Activated CD4-positive, CD25-positive, alpha-beta regulatory T cell treated with anti-CD3 and anti-CD28 coated beads, Interleukin-2, amount 50 U/mL, for 72 hours (primary cell): ENCODE results near the gene CLCN2.

Experiments used
- DNase-seq: peaks from one replicate; pipeline ENCODE4 v3.0.0; 2021

CLCN2 gene

DNA sequence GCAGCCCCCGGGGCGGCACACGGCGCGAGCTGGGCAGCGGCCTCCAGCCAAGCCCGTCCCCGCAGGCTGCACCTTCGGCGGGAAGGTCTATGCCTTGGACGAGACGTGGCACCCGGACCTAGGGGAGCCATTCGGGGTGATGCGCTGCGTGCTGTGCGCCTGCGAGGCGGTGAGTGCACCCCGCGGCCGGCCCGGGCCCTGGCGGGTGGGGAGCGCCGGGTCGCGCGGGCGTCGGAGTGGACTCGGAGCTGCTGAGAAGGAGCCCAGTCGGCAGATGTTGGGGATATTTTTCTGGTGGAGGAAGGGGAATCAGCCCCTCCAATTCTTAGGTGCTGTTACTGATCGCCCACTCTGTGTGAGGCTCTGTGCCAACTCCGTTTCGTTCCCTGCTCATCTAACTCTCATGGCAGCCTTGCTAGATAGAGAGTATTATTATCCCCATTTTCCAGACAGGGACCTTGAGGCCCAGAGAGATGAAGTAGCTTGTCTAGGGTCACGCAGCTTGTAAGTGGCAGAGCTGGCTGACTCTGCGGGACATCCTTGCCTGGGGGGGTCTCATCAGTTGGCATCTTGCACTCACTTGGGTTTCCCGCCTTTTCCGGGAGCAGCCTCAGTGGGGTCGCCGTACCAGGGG, 19.3 kb upstream of the CLCN2 start:
- no peak for DNase-seq

- no peak for DNase-seq
Observed at GRCh38 chr3:184380185-184380626, 18.8 kb upstream of the CLCN2 start.

DNA sequence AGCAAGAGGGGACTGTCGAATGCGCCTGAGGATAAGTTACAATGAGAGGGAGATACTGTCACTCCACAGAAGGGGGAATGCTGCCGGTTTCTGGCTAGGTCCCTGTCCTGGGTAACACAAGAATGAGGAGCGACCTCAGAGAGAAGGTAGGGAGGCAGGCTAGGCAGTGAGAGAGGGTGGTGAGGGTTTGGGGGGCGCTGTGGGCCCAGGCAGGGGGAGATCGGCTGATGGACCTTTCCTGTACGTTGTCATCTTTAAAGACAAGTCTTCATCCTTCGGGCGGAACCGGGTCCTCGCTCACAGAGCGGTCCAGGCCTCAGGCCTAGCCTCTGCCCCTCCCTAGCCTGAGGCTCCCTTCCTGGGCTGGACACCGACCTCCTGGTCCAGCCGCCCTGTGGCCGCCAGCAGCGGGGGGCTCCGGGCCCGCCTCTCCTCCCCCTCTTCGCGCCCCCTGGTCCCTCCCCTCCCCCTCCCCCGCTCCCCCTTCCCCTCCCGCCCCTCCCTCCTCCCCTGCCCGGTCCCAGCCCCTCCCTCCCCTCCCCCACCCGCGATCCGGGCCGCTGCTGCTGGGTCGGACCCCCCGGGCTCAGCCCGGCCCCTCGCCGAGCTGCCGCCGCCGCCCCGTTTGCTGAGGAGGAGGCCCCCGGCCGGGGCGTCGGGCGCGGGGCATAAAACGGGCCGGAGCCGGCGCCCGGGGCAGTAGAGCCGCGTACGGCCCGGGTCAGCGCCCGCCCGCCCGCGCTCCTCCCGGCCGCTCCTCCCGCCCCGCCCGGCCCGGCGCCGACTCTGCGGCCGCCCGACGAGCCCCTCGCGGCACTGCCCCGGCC, 18.2 kb upstream of the CLCN2 start, which contains the start of gene CHRD:
CHRD (plus strand) TSS at position 697 of the 827 bp plus-strand sequence. CDS start 265 bp downstream, outside the sequence.
- DNase-seq, result no peak

DNA sequence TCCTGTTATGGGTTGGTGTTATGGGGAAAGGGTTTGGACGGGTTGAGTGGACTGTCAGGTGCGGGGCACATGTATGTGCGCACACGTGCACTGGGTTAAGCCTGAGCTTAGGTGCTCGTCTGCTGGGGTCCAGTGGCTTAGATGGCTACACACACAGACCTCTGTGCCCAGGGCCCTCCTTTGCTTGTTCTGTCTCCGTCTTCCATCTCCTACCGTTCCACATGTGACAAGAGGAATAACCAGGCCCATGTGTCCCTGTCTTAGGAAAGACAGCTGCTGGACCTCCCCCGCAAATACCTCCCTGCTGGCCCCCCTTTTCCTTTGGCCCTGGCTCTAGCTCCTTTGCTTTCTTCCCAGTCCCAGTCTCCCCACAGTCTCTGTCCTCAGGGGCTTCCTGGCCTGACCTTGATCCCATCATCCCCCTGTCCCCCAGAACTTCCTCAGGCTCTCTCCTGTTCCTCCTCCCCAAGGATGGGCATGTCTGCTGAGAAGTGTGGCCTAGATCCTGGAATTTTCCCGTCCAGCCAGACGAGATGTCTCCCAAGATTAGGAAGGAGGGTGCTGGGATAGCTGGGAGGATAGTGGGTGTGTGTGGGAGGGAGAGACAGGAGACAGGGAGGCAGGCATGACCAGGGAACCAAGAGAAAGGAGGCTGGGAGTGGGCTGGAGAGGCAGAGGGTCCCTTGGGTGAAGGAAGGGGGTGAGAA, 17.4 kb upstream of the CLCN2 start:
- no peak for DNase-seq

- no peak for DNase-seq
Observed at GRCh38 chr3:184377882-184378445, 16.6 kb upstream of the CLCN2 start, which contains the start of gene THPO. Gene THPO, minus strand, starts transcription at chr3:184378207. Its CDS starts 1,948 bp downstream, at chr3:184376259.

- DNase-seq, result no peak
Observed at GRCh38 chr3:184377374-184377773, 16.0 kb upstream of the CLCN2 start.

DNA sequence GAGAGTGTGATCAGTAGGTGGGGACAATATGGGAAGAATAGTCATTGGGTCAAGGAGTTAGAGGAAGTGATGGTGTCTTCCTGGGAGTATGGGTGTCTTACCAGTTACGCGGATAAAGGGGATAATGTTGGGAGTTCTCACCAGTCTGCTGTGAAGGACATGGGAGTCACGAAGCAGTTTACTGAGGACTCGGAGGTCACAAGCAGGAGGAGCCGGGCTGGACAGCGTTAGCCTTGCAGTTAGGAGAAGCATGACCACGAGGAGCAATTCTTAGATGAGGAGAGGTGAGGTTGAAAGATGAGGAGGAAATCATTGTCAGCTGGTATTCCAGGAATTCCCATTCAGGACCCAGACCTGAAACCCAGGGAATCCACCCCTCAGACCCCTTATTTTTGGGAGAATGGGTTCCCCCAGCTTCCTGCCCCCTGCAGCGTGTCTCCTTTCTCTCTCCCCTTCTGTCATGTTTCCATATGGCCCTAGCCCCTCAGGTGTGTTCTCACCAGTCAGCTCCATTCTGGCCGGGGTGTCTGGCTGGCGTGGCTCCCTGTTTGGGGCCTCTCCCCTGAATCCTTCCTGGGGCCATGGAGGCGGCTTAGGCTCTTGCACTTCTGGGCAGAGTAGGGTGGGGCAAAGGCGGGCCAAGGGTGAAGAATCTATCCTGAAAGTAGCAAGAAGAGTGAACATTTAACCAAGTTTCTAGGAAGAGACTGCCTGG, 14.5 kb upstream of the CLCN2 start:
- DNase-seq, result no peak

- DNase-seq, result no peak
Observed at GRCh38 chr3:184373422-184373821, 12.0 kb upstream of the CLCN2 start.

GRCh38 chr3:184372911-184373310, 11.5 kb upstream of the CLCN2 start:
- DNase-seq, result no peak

- no peak for DNase-seq
Observed at GRCh38 chr3:184372296-184372821, 11.0 kb upstream of the CLCN2 start.

DNA sequence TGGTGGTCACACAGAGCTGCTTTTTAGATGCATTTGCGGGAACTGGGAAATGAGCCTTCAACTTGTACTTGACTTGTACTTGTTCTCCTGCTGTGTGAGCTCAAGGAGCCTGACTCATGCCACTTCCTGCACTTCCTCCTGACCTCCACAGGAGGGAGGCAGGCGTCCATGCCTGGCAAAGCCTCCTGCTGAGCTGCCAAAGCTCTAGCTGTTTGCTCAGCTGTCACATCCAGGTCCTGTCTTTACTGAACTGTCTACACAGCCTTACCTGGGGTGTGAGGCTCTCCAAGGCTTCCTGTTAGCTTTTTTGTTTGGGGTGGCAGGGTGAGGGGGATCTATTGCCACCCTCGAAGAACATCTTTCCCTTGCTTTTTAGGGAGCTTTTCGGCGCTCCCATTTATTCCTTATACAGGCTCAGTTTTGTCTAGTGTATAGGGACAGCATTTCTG, 10.2 kb upstream of the CLCN2 start:
- no peak for DNase-seq

DNA sequence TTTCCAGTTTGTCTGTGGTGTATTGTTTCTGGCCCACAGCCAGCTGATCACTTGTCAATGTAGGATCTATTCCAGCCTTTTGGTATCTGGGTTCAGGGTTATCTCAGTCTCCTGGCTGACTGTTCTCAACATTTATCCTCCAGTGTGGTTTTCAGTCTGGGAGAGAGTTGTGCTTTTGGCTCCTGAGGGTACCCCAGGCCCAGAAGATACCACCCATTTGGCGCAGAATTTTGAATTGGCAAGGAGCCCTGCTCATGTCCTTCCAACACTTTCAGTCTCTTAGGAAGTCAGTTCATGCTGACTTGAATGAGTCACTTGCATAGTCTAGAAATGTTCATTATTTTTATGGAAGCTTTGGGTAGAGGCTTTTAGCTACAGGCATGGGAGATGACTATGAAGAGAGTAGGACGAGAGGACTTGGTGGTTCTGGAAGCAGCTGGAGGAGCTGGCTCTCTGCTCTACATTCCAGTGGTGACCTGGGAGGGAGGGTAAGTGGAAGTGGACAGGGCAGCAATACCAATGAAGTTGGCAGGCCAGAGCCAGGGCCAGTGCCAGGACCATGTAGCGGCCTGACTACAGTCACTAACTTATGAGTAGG, 7.3 kb upstream of the CLCN2 start:
- DNase-seq, result no peak

DNA sequence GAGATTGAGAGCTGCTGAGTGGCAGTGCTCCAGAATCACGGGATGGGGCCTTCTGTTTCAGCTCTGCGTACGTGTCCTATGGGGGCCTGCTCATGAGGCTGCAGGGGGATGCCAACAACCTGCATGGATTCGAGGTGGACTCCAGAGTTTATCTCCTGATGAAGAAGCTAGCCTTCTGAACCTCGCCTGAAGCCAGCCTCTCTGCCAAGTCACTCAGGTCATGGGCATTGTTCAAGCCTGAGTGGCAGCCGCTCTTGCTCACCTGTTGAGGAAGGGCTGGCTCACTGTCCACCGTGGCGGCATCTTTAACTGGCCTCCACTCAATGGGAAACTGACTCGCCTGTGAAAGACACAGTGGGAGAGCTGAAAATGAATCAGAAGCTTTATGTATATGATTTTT, 6.7 kb upstream of the CLCN2 start:
- no peak for DNase-seq

- no peak for DNase-seq
Observed at GRCh38 chr3:184366619-184367289, 5.3 kb upstream of the CLCN2 start.

- peak; percentile 94 for DNase-seq
Observed at GRCh38 chr3:184362668-184363546, 1.5 kb upstream of the CLCN2 start.

GRCh38 chr3:184361932-184362667, 695 bp upstream of the CLCN2 start:
- peak; percentile 62 for DNase-seq

DNA sequence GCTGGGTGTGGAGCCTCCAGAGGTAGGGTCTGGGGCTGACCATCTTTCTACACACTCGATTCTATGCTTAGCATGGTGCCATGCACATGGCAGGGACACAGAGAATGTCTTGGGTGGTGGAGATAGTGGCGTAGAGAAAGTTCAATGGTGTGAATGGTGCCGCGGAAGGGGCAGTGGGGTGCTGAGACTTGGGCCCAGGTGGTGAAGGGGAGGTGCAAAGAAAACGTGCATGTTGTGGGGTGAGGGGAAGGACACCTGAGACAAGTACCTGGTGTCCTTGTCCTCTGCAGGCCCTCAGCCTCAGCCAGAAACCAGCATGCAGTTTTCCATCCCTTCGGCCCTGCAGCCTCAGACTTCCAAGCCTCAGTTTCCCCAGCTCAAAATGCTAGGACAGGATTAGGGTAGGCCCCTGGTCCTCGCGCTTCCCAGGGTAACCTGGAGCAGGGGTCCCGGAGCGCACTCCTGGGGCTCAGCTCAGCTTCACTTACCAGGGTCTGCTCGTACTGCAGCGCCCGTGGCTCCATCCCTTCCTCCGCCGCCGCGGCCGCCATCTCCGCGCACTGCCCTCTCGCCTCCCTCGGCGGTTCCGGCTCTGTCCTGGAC, 375 bp downstream of the CLCN2 start:
- no peak for DNase-seq

DNA sequence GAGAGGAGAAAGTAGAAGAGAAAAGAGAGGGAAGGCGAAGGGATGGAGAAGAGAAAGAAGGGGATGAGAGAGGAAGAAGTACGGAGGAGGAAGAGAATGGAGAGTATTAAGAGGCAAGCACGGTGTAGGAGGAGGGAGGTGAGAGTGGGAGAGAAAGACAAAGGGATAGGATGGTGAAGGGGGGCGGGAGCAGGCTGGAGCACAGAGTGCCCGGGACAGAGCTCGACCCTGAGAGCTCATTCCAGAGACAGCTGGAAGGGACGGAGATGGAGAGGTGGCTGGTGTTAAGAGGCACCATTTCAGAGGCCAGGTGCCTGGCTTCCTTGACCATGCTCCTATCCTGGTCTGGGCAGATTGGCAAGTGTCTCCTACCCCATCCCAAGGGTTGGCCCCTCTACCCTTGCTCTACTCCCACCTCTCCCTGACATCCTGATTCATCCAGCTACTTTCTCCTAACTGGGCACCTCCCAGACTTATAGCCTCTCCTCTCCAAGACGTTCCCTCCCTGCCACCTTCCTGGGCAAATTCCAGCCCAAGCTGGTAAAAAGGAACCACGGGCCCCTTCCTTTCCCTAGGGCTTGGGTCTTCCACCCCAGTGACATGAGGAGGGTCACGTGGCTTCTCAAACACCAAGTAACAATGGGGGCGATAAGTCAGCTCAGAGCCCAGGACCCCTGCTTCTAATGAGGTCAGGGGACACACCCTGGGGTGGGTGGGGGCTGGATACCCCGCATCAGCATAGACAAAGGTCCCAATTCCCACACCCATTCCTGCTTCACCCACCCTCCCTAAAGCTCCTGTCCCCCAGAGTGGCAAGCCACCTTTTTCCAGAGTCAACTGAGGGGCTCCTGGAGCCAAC, 1.1 kb downstream of the CLCN2 start:
- no peak for DNase-seq
